ENCODE data around the gene RRP9.

The RRP9 gene

GRCh38 chr3:51964521-51964920 lies 22.8 kb upstream of the RRP9 start:
- H3K27ac ChIP-seq: no peak overlapping the region
- in situ Hi-C loops (cut with HindIII; ENCODE audit: low pct_ligation_motif_present, low sequenced_read_pairs): no loop called here
- H3K4me3 ChIP-seq (ENCODE audit: low read depth, low read length): no peak overlapping the region
- H3K27me3 ChIP-seq (replicated peaks): no peaks in the 10 kb centered on the region
- H3K36me3 ChIP-seq (replicated peaks): peaks cover 2% of the 10 kb centered on the region
- DNase-seq: no peak
- TF ChIP-seq, protein P1, sequence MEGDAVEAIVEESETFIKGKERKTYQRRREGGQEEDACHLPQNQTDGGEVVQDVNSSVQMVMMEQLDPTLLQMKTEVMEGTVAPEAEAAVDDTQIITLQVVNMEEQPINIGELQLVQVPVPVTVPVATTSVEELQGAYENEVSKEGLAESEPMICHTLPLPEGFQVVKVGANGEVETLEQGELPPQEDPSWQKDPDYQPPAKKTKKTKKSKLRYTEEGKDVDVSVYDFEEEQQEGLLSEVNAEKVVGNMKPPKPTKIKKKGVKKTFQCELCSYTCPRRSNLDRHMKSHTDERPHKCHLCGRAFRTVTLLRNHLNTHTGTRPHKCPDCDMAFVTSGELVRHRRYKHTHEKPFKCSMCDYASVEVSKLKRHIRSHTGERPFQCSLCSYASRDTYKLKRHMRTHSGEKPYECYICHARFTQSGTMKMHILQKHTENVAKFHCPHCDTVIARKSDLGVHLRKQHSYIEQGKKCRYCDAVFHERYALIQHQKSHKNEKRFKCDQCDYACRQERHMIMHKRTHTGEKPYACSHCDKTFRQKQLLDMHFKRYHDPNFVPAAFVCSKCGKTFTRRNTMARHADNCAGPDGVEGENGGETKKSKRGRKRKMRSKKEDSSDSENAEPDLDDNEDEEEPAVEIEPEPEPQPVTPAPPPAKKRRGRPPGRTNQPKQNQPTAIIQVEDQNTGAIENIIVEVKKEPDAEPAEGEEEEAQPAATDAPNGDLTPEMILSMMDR (IDR thresholded peaks at IDR 0.05; ENCODE audit: low read depth, low read length, missing control alignments): no peak

GRCh38 chr3:51963951-51964451 lies 22.3 kb upstream of the RRP9 start:
- in situ Hi-C loops (cut with HindIII; ENCODE audit: low pct_ligation_motif_present, low sequenced_read_pairs): no loop called here
- no peak for DNase-seq
- H3K27ac ChIP-seq: no peak overlapping the region
- H3K4me3 ChIP-seq (ENCODE audit: low read depth, low read length): no peak overlapping the region
- no peaks in the 10 kb centered on the region for H3K27me3 ChIP-seq (replicated peaks)
- H3K36me3 ChIP-seq (replicated peaks): peaks cover 2% of the 10 kb centered on the region
- TF ChIP-seq, protein P1 (IDR thresholded peaks at IDR 0.05; ENCODE audit: low read depth, low read length, missing control alignments): no peak

GRCh38 chr3:51962854-51963530 lies 21.3 kb upstream of the RRP9 start:
- no peak overlapping the region for H3K27ac ChIP-seq
- DNase-seq: no peak
- TF ChIP-seq, protein P1 (IDR thresholded peaks at IDR 0.05; ENCODE audit: low read depth, low read length, missing control alignments): no peak
- in situ Hi-C loops (cut with HindIII; ENCODE audit: low pct_ligation_motif_present, low sequenced_read_pairs): no loop called here
- peaks cover 2% of the 10 kb centered on the region for H3K36me3 ChIP-seq (replicated peaks)
- no peaks in the 10 kb centered on the region for H3K27me3 ChIP-seq (replicated peaks)
- no peak overlapping the region for H3K4me3 ChIP-seq (ENCODE audit: low read depth, low read length)

- TF ChIP-seq, protein P1 (IDR thresholded peaks at IDR 0.05; ENCODE audit: low read depth, low read length, missing control alignments): no peak
- in situ Hi-C loops (cut with HindIII; ENCODE audit: low pct_ligation_motif_present, low sequenced_read_pairs): no loop called here
- DNase-seq: no peak
- Histone ChIP-seq H3K36me3 (replicated peaks) (peaks cover 2% of the 10 kb centered on the region), H3K27me3 (replicated peaks) (no peaks in the 10 kb centered on the region), H3K27ac (no peak overlapping the region), H3K4me3 (ENCODE audit: low read depth, low read length) (no peak overlapping the region)
Observed at GRCh38 chr3:51961602-51962569, 20.2 kb upstream of the RRP9 start.

DNA sequence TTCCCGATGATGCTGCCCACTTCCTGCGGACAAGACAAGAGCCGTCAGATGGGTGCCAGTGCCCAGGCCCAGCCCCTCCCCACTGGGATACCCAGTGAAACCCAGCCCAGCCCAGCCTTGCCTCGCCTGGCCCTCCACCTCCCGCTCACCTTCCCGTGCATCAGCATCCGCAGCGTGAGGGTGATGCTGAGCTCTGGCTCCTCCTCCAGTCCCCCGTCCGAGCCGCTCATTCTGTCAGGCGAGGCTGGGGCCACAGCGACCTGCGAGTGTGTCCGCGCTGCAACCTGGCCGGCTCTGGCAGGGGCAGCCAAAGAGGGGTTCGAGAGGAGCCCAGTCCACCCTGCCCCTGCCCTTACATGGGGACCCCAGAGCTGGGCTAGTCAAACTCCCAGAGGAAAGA lies 19.3 kb upstream of the RRP9 start:
- Histone ChIP-seq H3K4me3 (ENCODE audit: low read depth, low read length) (no peak overlapping the region), H3K27ac (no peak overlapping the region), H3K36me3 (replicated peaks) (peaks cover 2% of the 10 kb centered on the region), H3K27me3 (replicated peaks) (no peaks in the 10 kb centered on the region)
- TF ChIP-seq, protein P1 (IDR thresholded peaks at IDR 0.05; ENCODE audit: low read depth, low read length, missing control alignments): no peak
- DNase-seq: no peak
- in situ Hi-C loops (cut with HindIII; ENCODE audit: low pct_ligation_motif_present, low sequenced_read_pairs): no loop called here
